H9 (cell line): ENCODE results near the gene EFCAB11. TPM values are rescaled to one million over a fixed set of nuclear protein-coding genes. Genes with fewer than 3 reads are reported as not detected.

ENCODE experiments used
- DNase-seq: peaks from one replicate; pipeline ENCODE4 v3.0.0-alpha.2; 2017
- H2AFZ ChIP-seq: one replicate; pipeline ENCODE4 v1.6.1; 2013; ENCODE audit warnings: mild to moderate bottlenecking, low read length, control low read depth, moderate library complexity
- H2AK5ac ChIP-seq: 2 replicates; pipeline ENCODE4 v1.6.1; 2013; ENCODE audit warnings: low read length, control low read depth, mixed read lengths; ENCODE audit not compliant: insufficient read length
- H2BK120ac ChIP-seq: one replicate; pipeline ENCODE4 v1.6.1; 2013; ENCODE audit warnings: low read depth, mild to moderate bottlenecking, low read length, control low read depth, inconsistent platforms; ENCODE audit not compliant: poor library complexity, severe bottlenecking
- H2BK12ac ChIP-seq: 2 replicates; pipeline ENCODE4 v1.6.1; 2013; ENCODE audit warnings: low read length, control low read depth, mixed read lengths, low read depth; ENCODE audit not compliant: insufficient read length
- H2BK15ac ChIP-seq: 2 replicates; pipeline ENCODE4 v1.6.1; 2013; ENCODE audit warnings: low read depth, low read length, control low read depth
- H2BK20ac ChIP-seq: one replicate; pipeline ENCODE4 v1.6.1; 2013; ENCODE audit warnings: low read depth, mild to moderate bottlenecking, low read length, control low read depth, inconsistent platforms; ENCODE audit not compliant: poor library complexity, severe bottlenecking
- H2BK5ac ChIP-seq: 2 replicates; pipeline ENCODE4 v1.6.1; 2013; ENCODE audit warnings: low read length, control low read depth, mixed read lengths; ENCODE audit not compliant: insufficient read length
- H3K14ac ChIP-seq: 2 replicates; pipeline ENCODE4 v1.6.1; 2013; ENCODE audit warnings: low read length, control low read depth; ENCODE audit not compliant: insufficient read depth
- H3K18ac ChIP-seq: 2 replicates; pipeline ENCODE4 v1.6.1; 2013; ENCODE audit warnings: low read depth, mild to moderate bottlenecking, mixed read lengths, low read length, control low read depth; ENCODE audit not compliant: insufficient read length
- H3K23ac ChIP-seq: 2 replicates; pipeline ENCODE4 v1.6.1; 2013; ENCODE audit warnings: low read length, control low read depth, mixed read lengths, low read depth; ENCODE audit not compliant: insufficient read length
- H3K23me2 ChIP-seq: 2 replicates; pipeline ENCODE4 v1.6.1; 2013; ENCODE audit warnings: low read depth, mild to moderate bottlenecking, mixed read lengths, low read length, control low read depth; ENCODE audit not compliant: insufficient read length, poor library complexity, severe bottlenecking
- H3K27ac ChIP-seq: 2 replicates; pipeline ENCODE4 v1.5.1; 2013; ENCODE audit warnings: low read length, control low read depth, mixed read lengths, low read depth; ENCODE audit not compliant: insufficient read length
- H3K27me3 ChIP-seq: 2 replicates; pipeline ENCODE4 v1.6.1; 2013; ENCODE audit warnings: low read length, control low read depth, inconsistent platforms; ENCODE audit not compliant: insufficient read depth
- H3K4ac ChIP-seq: 2 replicates; pipeline ENCODE4 v1.6.1; 2013; ENCODE audit warnings: low read depth, mild to moderate bottlenecking, control low read depth, inconsistent platforms, low read length, moderate library complexity
- H3K4me1 ChIP-seq: 2 replicates; pipeline ENCODE4 v1.6.1; 2013; ENCODE audit warnings: low read length, control low read depth, inconsistent platforms; ENCODE audit not compliant: insufficient read depth
- H3K4me2 ChIP-seq: 2 replicates; pipeline ENCODE4 v1.6.1; 2013; ENCODE audit warnings: low read length, control low read depth, mixed read lengths; ENCODE audit not compliant: insufficient read length, insufficient read depth
- H3K56ac ChIP-seq: 2 replicates; pipeline ENCODE4 v1.6.1; 2013; ENCODE audit warnings: low read depth, mild to moderate bottlenecking, mixed read lengths, low read length, control low read depth; ENCODE audit not compliant: insufficient read length
- H3K79me1 ChIP-seq: 2 replicates; pipeline ENCODE4 v1.6.1; 2013; ENCODE audit warnings: low read depth, mild to moderate bottlenecking, moderate library complexity, low read length, control low read depth, inconsistent platforms; ENCODE audit not compliant: insufficient read depth, poor library complexity, severe bottlenecking
- H3K79me2 ChIP-seq: 2 replicates; pipeline ENCODE4 v1.6.1; 2013; ENCODE audit warnings: low read length, control low read depth, inconsistent platforms; ENCODE audit not compliant: insufficient read depth
- H3K9ac ChIP-seq: 2 replicates; pipeline ENCODE4 v1.6.1; 2013; ENCODE audit warnings: low read length, control low read depth, mixed read lengths; ENCODE audit not compliant: insufficient read length; ENCODE audit errors: extremely low read depth
- H3K9me3 ChIP-seq: one replicate; pipeline ENCODE4 v1.6.1; 2013; ENCODE audit warnings: low read depth, low read length, inconsistent platforms; ENCODE audit not compliant: control insufficient read depth
- H3T11ph ChIP-seq: one replicate; pipeline ENCODE4 v1.6.1; 2013; ENCODE audit warnings: mild to moderate bottlenecking, low read length, control low read depth, inconsistent platforms
- H4K20me1 ChIP-seq: one replicate; pipeline ENCODE4 v1.6.1; 2013; ENCODE audit not compliant: control insufficient read depth, insufficient read length, insufficient read depth
- H4K5ac ChIP-seq: 2 replicates; pipeline ENCODE4 v1.6.1; 2013; ENCODE audit warnings: low read depth, mild to moderate bottlenecking, mixed read lengths, low read length, control low read depth; ENCODE audit not compliant: insufficient read length
- H4K8ac ChIP-seq: replicated peaks from 2 replicates; pipeline ENCODE4 v1.6.1; 2013; ENCODE audit warnings: low read length, control low read depth, mixed read lengths, low read depth; ENCODE audit not compliant: insufficient read length
- H4K91ac ChIP-seq: 2 replicates; pipeline ENCODE4 v1.6.1; 2013; ENCODE audit warnings: low read depth, mild to moderate bottlenecking, moderate library complexity, mixed read lengths, low read length, control low read depth; ENCODE audit not compliant: insufficient read length
- H3K27ac Mint-ChIP-seq, 3 experiments: 2 replicates in 2 of 3; 3 replicates in 1 of 3; pipeline ENCODE4 v1.8.0; 2020 to 2021; ENCODE audit warnings: mixed read lengths in 3 of 3, mild to moderate bottlenecking in 1 of 3, moderate library complexity in 1 of 3
- H3K27me3 Mint-ChIP-seq: 2 replicates; pipeline ENCODE4 v1.8.0; 2021; ENCODE audit warnings: low read depth, mild to moderate bottlenecking, moderate library complexity, mixed read lengths
- H3K36me3 Mint-ChIP-seq, 3 experiments: 2 replicates in 2 of 3; 3 replicates in 1 of 3; pipeline ENCODE4 v1.8.0; 2020 to 2021; ENCODE audit warnings: low read depth in 3 of 3, mixed read lengths in 3 of 3; ENCODE audit not compliant: insufficient read depth in 1 of 3
- H3K4me1 Mint-ChIP-seq, 2 experiments: 2 replicates each; pipeline ENCODE4 v1.8.0; 2020; ENCODE audit warnings: mixed read lengths in 2 of 2
- H3K4me3 Mint-ChIP-seq, 2 experiments: 2 replicates in 1 of 2; 3 replicates in 1 of 2; pipeline ENCODE4 v1.8.0; 2020 to 2021; ENCODE audit warnings: mild to moderate bottlenecking in 2 of 2, mixed read lengths in 2 of 2, moderate library complexity in 1 of 2
- H3K9me3 Mint-ChIP-seq, 2 experiments: 2 replicates in 1 of 2; 3 replicates in 1 of 2; pipeline ENCODE4 v1.8.0; 2020; ENCODE audit warnings: mild to moderate bottlenecking in 2 of 2, mixed read lengths in 2 of 2, moderate library complexity in 1 of 2
- WGBS: extraction: QIAGEN DNeasy Blood & Tissue Kit; methylation state at CpG from one replicate; pipeline ENCODE4 v1.1.7; 2013; ENCODE audit warnings: missing lambda C conversion rate, low lambda C conversion rate, mixed read lengths; ENCODE audit not compliant: insufficient read length; ENCODE audit errors: extremely low coverage; 5-methylcytosine and 5-hydroxymethylcytosine counted together
- total RNA-seq: library from RNA; stranded (reverse); gene quantifications from 2 replicates; pipeline ENCODE4 v1.2.1, GENCODE V29; 2021
- TF ChIP-seq, protein P1 (sequence below): fragments of 200-600 bp; sonication (generic); conservative IDR thresholded peaks from 3 replicates; pipeline ENCODE4 v1.8.0; 2021; ENCODE audit warnings: antibody characterized with exemption, mild to moderate bottlenecking

Gene EFCAB11
- total RNA-seq, 1 experiment from 2014 or later, result 17.4 TPM

GRCh38 chr14:89805501-89805900 is 149.0 kb downstream of the EFCAB11 start:
- Histone ChIP-seq H2BK5ac (no peak overlapping the region), H4K20me1 (no peaks in the 10 kb centered on the region), H2BK12ac (no peak overlapping the region), H2BK15ac (no peak overlapping the region), H3K56ac (no peak overlapping the region), H4K91ac (no peak overlapping the region), H2BK20ac (no peak overlapping the region), H4K5ac (no peak overlapping the region), H3K14ac (no peak overlapping the region), H3K9me3 (no peaks in the 10 kb centered on the region), H3T11ph (no peak overlapping the region), H3K27me3 (no peaks in the 10 kb centered on the region), H3K9ac (no peak overlapping the region), H4K8ac (no peak overlapping the region), H3K23me2 (no peaks in the 10 kb centered on the region), H3K4me1 (no peaks in the 10 kb centered on the region), H2AK5ac (no peak overlapping the region), H3K79me1 (no peaks in the 10 kb centered on the region), H3K18ac (no peak overlapping the region), H3K27ac (no peak overlapping the region), H2AFZ (no peak overlapping the region), H3K23ac (no peak overlapping the region), H3K4ac (no peak overlapping the region), H3K79me2 (no peaks in the 10 kb centered on the region), H2BK120ac (no peak overlapping the region), H3K4me2 (no peak overlapping the region)
- TF ChIP-seq, protein P1, sequence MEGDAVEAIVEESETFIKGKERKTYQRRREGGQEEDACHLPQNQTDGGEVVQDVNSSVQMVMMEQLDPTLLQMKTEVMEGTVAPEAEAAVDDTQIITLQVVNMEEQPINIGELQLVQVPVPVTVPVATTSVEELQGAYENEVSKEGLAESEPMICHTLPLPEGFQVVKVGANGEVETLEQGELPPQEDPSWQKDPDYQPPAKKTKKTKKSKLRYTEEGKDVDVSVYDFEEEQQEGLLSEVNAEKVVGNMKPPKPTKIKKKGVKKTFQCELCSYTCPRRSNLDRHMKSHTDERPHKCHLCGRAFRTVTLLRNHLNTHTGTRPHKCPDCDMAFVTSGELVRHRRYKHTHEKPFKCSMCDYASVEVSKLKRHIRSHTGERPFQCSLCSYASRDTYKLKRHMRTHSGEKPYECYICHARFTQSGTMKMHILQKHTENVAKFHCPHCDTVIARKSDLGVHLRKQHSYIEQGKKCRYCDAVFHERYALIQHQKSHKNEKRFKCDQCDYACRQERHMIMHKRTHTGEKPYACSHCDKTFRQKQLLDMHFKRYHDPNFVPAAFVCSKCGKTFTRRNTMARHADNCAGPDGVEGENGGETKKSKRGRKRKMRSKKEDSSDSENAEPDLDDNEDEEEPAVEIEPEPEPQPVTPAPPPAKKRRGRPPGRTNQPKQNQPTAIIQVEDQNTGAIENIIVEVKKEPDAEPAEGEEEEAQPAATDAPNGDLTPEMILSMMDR, result no peak
- peaks cover 0 to 4% of the 10 kb centered on the region in 2 experiments; a peak in 1 of 4 replicates for H3K4me1 Mint-ChIP-seq
- H3K9me3 Mint-ChIP-seq, result no peaks in the 10 kb centered on the region
- no peaks in the 10 kb centered on the region for H3K36me3 Mint-ChIP-seq
- DNase-seq, result no peak
- no peaks in the 10 kb centered on the region for H3K27me3 Mint-ChIP-seq
- no CpG with 5 or more reads among the region's 1 CpG for WGBS
- H3K27ac Mint-ChIP-seq, result no peak overlapping the region; a peak in 1 of 7 replicates
- no peak overlapping the region for H3K4me3 Mint-ChIP-seq
